BLaER1 treated with 17β-estradiol and CSF1 and Interleukin-3, amounts not matched to agents 10 nM and 100 nM (cell line): ENCODE results near the gene ISM1.

Source experiments
- H3K27ac ChIP-seq, 11 experiments: shearing (Covaris generic); formaldehyde crosslinking; 2 replicates each; pipeline ENCODE4 v1.8.1; 2022
- H3K27me3 ChIP-seq, 11 experiments: shearing (Covaris generic); formaldehyde crosslinking; 2 replicates each; pipeline ENCODE4 v1.8.1; 2022
- H3K36me3 ChIP-seq, 11 experiments: shearing (Covaris generic); formaldehyde crosslinking; 2 replicates each; pipeline ENCODE4 v1.8.1; 2022
- H3K4me1 ChIP-seq, 10 experiments: shearing (Covaris generic); formaldehyde crosslinking; 2 replicates each; pipeline ENCODE4 v1.8.1; 2022
- H3K4me2 ChIP-seq, 11 experiments: shearing (Covaris generic); formaldehyde crosslinking; 2 replicates each; pipeline ENCODE4 v1.8.1; 2022
- H3K4me3 ChIP-seq, 10 experiments: shearing (Covaris generic); formaldehyde crosslinking; 2 replicates each; pipeline ENCODE4 v1.8.1; 2022
- H3K9ac ChIP-seq, 11 experiments: shearing (Covaris generic); formaldehyde crosslinking; 2 replicates each; pipeline ENCODE4 v1.8.1; 2022
- H3K9me3 ChIP-seq, 11 experiments: shearing (Covaris generic); formaldehyde crosslinking; replicated peaks in 1 of 11; 2 replicates each; pipeline ENCODE4 v1.8.1; 2022
- H4K20me1 ChIP-seq, 11 experiments: shearing (Covaris generic); formaldehyde crosslinking; 2 replicates each; pipeline ENCODE4 v1.8.1; 2022
- Cebpa-rat ChIP-seq, 11 experiments: shearing (Covaris generic); IDR thresholded peaks; 2 replicates each; pipeline ENCODE4 v1.8.1; 2022

ISM1 gene

GRCh38 chr20:13289031-13289430 lies 68.0 kb downstream of the ISM1 start:
- H3K27ac ChIP-seq, result no peak overlapping the region
- peak overlapping the region; percentile 55 to 80 (median 67) for H3K4me2 ChIP-seq
- no peaks in the 10 kb centered on the region for H3K9me3 ChIP-seq
- no peaks in the 10 kb centered on the region for H4K20me1 ChIP-seq
- no peaks in the 10 kb centered on the region for H3K36me3 ChIP-seq
- H3K4me3 ChIP-seq, result no peak overlapping the region
- H3K4me1 ChIP-seq, result peaks cover 17 to 41% (median 23%) of the 10 kb centered on the region in 10 experiments
- H3K27me3 ChIP-seq, result no peaks in the 10 kb centered on the region
- no peak for TF ChIP-seq Cebpa-rat (IDR thresholded peaks at IDR 0.05)
- H3K9ac ChIP-seq, result no peak overlapping the region

GRCh38 chr20:13290724-13291123 lies 69.7 kb downstream of the ISM1 start:
- Histone ChIP-seq H3K36me3 (no peaks in the 10 kb centered on the region), H3K9ac (no peak overlapping the region), H3K4me1 (peaks cover 17 to 41% (median 23%) of the 10 kb centered on the region in 10 experiments), H3K4me2 (peak overlapping the region in 3 of 11 experiments; percentile 56 to 80 (median 67); a peak in 5 of 22 replicates), H3K4me3 (no peak overlapping the region), H3K27ac (no peak overlapping the region), H4K20me1 (no peaks in the 10 kb centered on the region), H3K27me3 (no peaks in the 10 kb centered on the region), H3K9me3 (no peaks in the 10 kb centered on the region)
- no peak for TF ChIP-seq Cebpa-rat (IDR thresholded peaks at IDR 0.05)

- H3K27ac ChIP-seq, result no peak overlapping the region
- no peaks in the 10 kb centered on the region for H4K20me1 ChIP-seq
- no peaks in the 10 kb centered on the region for H3K9me3 ChIP-seq
- H3K4me3 ChIP-seq, result no peak overlapping the region
- no peak overlapping the region for H3K9ac ChIP-seq
- H3K4me2 ChIP-seq, result no peak overlapping the region
- no peak for TF ChIP-seq Cebpa-rat (IDR thresholded peaks at IDR 0.05)
- H3K27me3 ChIP-seq, result no peaks in the 10 kb centered on the region
- no peaks in the 10 kb centered on the region for H3K36me3 ChIP-seq
- peaks cover 17 to 37% (median 23%) of the 10 kb centered on the region in 10 experiments for H3K4me1 ChIP-seq
These were observed 70.1 kb downstream of the ISM1 start for GRCh38 chr20:13291157-13291556.

GRCh38 chr20:13292201-13292885 lies 71.3 kb downstream of the ISM1 start:
- H3K27ac ChIP-seq, result no peak overlapping the region
- H3K9ac ChIP-seq, result no peak overlapping the region
- peaks cover 25 to 38% (median 32%) of the 10 kb centered on the region in 10 experiments for H3K4me1 ChIP-seq
- H3K4me3 ChIP-seq, result no peak overlapping the region
- H3K4me2 ChIP-seq, result no peak overlapping the region
- H3K9me3 ChIP-seq, result no peaks in the 10 kb centered on the region
- H4K20me1 ChIP-seq, result no peaks in the 10 kb centered on the region; a peak in 1 of 22 replicates
- H3K27me3 ChIP-seq, result no peaks in the 10 kb centered on the region
- H3K36me3 ChIP-seq, result no peaks in the 10 kb centered on the region
- no peak for TF ChIP-seq Cebpa-rat (IDR thresholded peaks at IDR 0.05)

GRCh38 chr20:13294522-13294921 lies 73.4 kb downstream of the ISM1 start:
- H3K36me3 ChIP-seq, result no peaks in the 10 kb centered on the region
- peaks cover 0 to 7% (median 0%) of the 10 kb centered on the region in 11 experiments; a peak in 1 of 22 replicates for H4K20me1 ChIP-seq
- H3K27me3 ChIP-seq, result no peaks in the 10 kb centered on the region; a peak in 1 of 22 replicates
- TF ChIP-seq Cebpa-rat (IDR thresholded peaks at IDR 0.05), result no peak
- no peak overlapping the region for H3K9ac ChIP-seq
- H3K4me1 ChIP-seq, result peaks cover 26 to 33% (median 28%) of the 10 kb centered on the region in 10 experiments
- no peaks in the 10 kb centered on the region for H3K9me3 ChIP-seq
- no peak overlapping the region for H3K4me3 ChIP-seq
- H3K27ac ChIP-seq, result no peak overlapping the region
- H3K4me2 ChIP-seq, result no peak overlapping the region

GRCh38 chr20:13295637-13296036 lies 74.6 kb downstream of the ISM1 start:
- no peak for TF ChIP-seq Cebpa-rat (IDR thresholded peaks at IDR 0.05)
- Histone ChIP-seq H3K4me1 (peaks cover 16 to 32% (median 26%) of the 10 kb centered on the region in 10 experiments; a peak in 19 of 20 replicates), H3K9ac (no peak overlapping the region), H3K4me3 (no peak overlapping the region), H3K27me3 (no peaks in the 10 kb centered on the region; a peak in 1 of 22 replicates), H3K36me3 (no peaks in the 10 kb centered on the region), H3K27ac (no peak overlapping the region), H4K20me1 (peaks cover 0 to 7% (median 0%) of the 10 kb centered on the region in 11 experiments; a peak in 1 of 22 replicates), H3K9me3 (no peaks in the 10 kb centered on the region), H3K4me2 (no peak overlapping the region)

- Histone ChIP-seq H3K4me2 (no peak overlapping the region), H3K27ac (no peak overlapping the region), H3K9me3 (no peaks in the 10 kb centered on the region), H3K36me3 (no peaks in the 10 kb centered on the region), H3K4me1 (peaks cover 15 to 33% (median 26%) of the 10 kb centered on the region in 10 experiments; a peak in 19 of 20 replicates), H3K27me3 (no peaks in the 10 kb centered on the region; a peak in 1 of 22 replicates), H3K9ac (no peak overlapping the region), H4K20me1 (peaks cover 0 to 7% (median 0%) of the 10 kb centered on the region in 11 experiments; a peak in 1 of 22 replicates), H3K4me3 (no peak overlapping the region)
- no peak for TF ChIP-seq Cebpa-rat (IDR thresholded peaks at IDR 0.05)
These were observed 75.0 kb downstream of the ISM1 start for GRCh38 chr20:13296070-13296469.

GRCh38 chr20:13297147-13297899 lies 76.2 kb downstream of the ISM1 start:
- no peaks in the 10 kb centered on the region for H3K9me3 ChIP-seq
- H3K9ac ChIP-seq, result peak overlapping the region in 1 of 11 experiments; percentile 3; a peak in 1 of 22 replicates
- H3K27me3 ChIP-seq, result no peaks in the 10 kb centered on the region; a peak in 1 of 22 replicates
- H3K27ac ChIP-seq, result no peak overlapping the region
- peaks cover 0 to 7% (median 0%) of the 10 kb centered on the region in 11 experiments; a peak in 1 of 22 replicates for H4K20me1 ChIP-seq
- peaks cover 15 to 33% (median 26%) of the 10 kb centered on the region in 10 experiments; a peak in 19 of 20 replicates for H3K4me1 ChIP-seq
- no peak for TF ChIP-seq Cebpa-rat (IDR thresholded peaks at IDR 0.05)
- H3K4me2 ChIP-seq, result peak overlapping the region in 10 of 11 experiments; percentile 27 to 75 (median 65); a peak in 19 of 22 replicates
- H3K4me3 ChIP-seq, result no peak overlapping the region
- H3K36me3 ChIP-seq, result no peaks in the 10 kb centered on the region

GRCh38 chr20:13298692-13299373 lies 77.8 kb downstream of the ISM1 start:
- Histone ChIP-seq H3K4me2 (peak overlapping the region; percentile 39 to 73 (median 62)), H3K4me3 (no peak overlapping the region), H3K9ac (no peak overlapping the region), H3K27me3 (no peaks in the 10 kb centered on the region; a peak in 1 of 22 replicates), H3K9me3 (no peaks in the 10 kb centered on the region), H4K20me1 (peaks cover 0 to 7% (median 0%) of the 10 kb centered on the region in 11 experiments; a peak in 1 of 22 replicates), H3K27ac (no peak overlapping the region), H3K36me3 (no peaks in the 10 kb centered on the region), H3K4me1 (peaks cover 15 to 33% (median 26%) of the 10 kb centered on the region in 10 experiments; a peak in 19 of 20 replicates)
- TF ChIP-seq Cebpa-rat (IDR thresholded peaks at IDR 0.05), result no peak
